ENCODE measurements around the gene ABLIM1.

- TF ChIP-seq CTCF (IDR thresholded peaks at IDR 0.05): no peak
- no peak for TF ChIP-seq EZH2 (IDR thresholded peaks at IDR 0.05)
Measured at GRCh38 chr10:114532226-114532625, 125.8 kb downstream of the ABLIM1 start.

Measured in neural progenitor cell (in vitro differentiated cells).